PC-9 (cell line): ENCODE results near the gene DIAPH2. TPM values are rescaled to one million over a fixed set of nuclear protein-coding genes. Genes with fewer than 3 reads are reported as not detected.

Experiments used
- BruUV-seq: library from RNA; stranded (reverse); fragments of 400-500 nt; replicated peaks from 2 replicates; lab custom pipeline; 2021; lab: Mats Ljungman, UMichigan
- CTCF ChIA-PET: fragments of 300-600 bp; sonication (Branson Sonifier 250); formaldehyde crosslinking; loops from one replicate; lab custom pipeline; 2022; ENCODE audit warnings: antibody characterized with exemption; lab: Charles Lee
- POLR2A ChIA-PET: fragments of 300-600 bp; sonication (Branson Sonifier 250); formaldehyde crosslinking; loops from one replicate; lab custom pipeline; 2022; ENCODE audit warnings: antibody characterized with exemption; ENCODE audit not compliant: unreplicated experiment; lab: Charles Lee
- DNase-seq, 2 experiments: peaks; one replicate each; pipeline versions ENCODE4 v3.0.0 to v3.0.0-alpha.2; 2015 to 2022; ENCODE audit warnings: mixed read lengths in 1 of 2
- H2AFZ ChIP-seq: fragments of 200-600 bp; sonication (generic); 2 replicates; pipeline ENCODE4 v1.8.1; 2017; ENCODE audit warnings: antibody characterized with exemption
- H3F3A ChIP-seq: fragments of 200-600 bp; sonication (generic); 2 replicates; pipeline ENCODE4 v1.8.1; 2017; ENCODE audit warnings: antibody characterized with exemption, mild to moderate bottlenecking, low read depth; ENCODE audit not compliant: insufficient read depth
- H3K27ac ChIP-seq: fragments of 200-600 bp; sonication (generic); 2 replicates; pipeline ENCODE4 v1.6.1; 2016; ENCODE audit warnings: mixed run types
- H3K27me3 ChIP-seq: fragments of 200-600 bp; sonication (generic); 2 replicates; pipeline ENCODE4 v1.6.1; 2016; ENCODE audit warnings: low read depth, mixed run types; ENCODE audit not compliant: insufficient read depth
- H3K36me3 ChIP-seq: fragments of 200-600 bp; sonication (generic); 2 replicates; pipeline ENCODE4 v1.6.1; 2016; ENCODE audit warnings: low read depth, mixed run types
- H3K4me1 ChIP-seq: fragments of 200-600 bp; sonication (generic); replicated peaks from 2 replicates; pipeline ENCODE4 v1.6.1; 2016; ENCODE audit warnings: mixed run types; ENCODE audit not compliant: insufficient read depth
- H3K4me2 ChIP-seq: fragments of 200-600 bp; sonication (generic); 2 replicates; pipeline ENCODE4 v1.6.1; 2017; ENCODE audit warnings: mixed run types
- H3K4me3 ChIP-seq: fragments of 200-600 bp; sonication (generic); 2 replicates; pipeline ENCODE4 v1.6.1; 2016; ENCODE audit warnings: mixed run types
- H3K79me2 ChIP-seq: fragments of 200-600 bp; sonication (generic); 2 replicates; pipeline ENCODE4 v1.6.1; 2017; ENCODE audit warnings: low read depth, mixed run types
- H3K9me2 ChIP-seq: fragments of 200-600 bp; sonication (generic); 2 replicates; pipeline ENCODE4 v1.8.1; 2017; ENCODE audit warnings: mild to moderate bottlenecking; ENCODE audit not compliant: insufficient read depth
- H3K9me3 ChIP-seq: fragments of 200-600 bp; sonication (generic); 2 replicates; pipeline ENCODE4 v1.8.1; 2016; ENCODE audit warnings: low read depth; ENCODE audit not compliant: insufficient read depth
- H4K20me1 ChIP-seq: fragments of 200-600 bp; sonication (generic); 2 replicates; pipeline ENCODE4 v1.8.1; 2017; ENCODE audit not compliant: insufficient read depth
- CTCF ChIP-seq: fragments of 200-600 bp; sonication (generic); conservative IDR thresholded peaks from 2 replicates; pipeline ENCODE4 v1.6.1; 2017; ENCODE audit warnings: mixed run types, antibody characterized with exemption, mild to moderate bottlenecking, moderate library complexity
- EZH2 ChIP-seq: fragments of 200-600 bp; sonication (generic); IDR thresholded peaks from 2 replicates; pipeline ENCODE4 v1.8.0; 2017; ENCODE audit warnings: antibody characterized with exemption, low read depth
- intact Hi-C: fragments of 100-400 bp; cut with micrococcal nuclease; formaldehyde crosslinking; loops from one replicate; pipeline ENCODE4 v1.10.0; 2022; ENCODE audit not compliant: unreplicated experiment
- total RNA-seq: library from RNA; stranded (reverse); gene quantifications from 2 replicates; pipeline ENCODE4 v1.2.3, GENCODE V29; 2021

Gene DIAPH2
- total RNA-seq, 1 experiment from 2014 or later = 12.0 TPM

GRCh38 chrX:97030947-97031346 is 346.3 kb downstream of the DIAPH2 start:
- Histone ChIP-seq H2AFZ (no peak overlapping the region), H3K79me2 (no peaks in the 10 kb centered on the region), H3K27ac (no peak overlapping the region), H4K20me1 (no peaks in the 10 kb centered on the region), H3K27me3 (no peaks in the 10 kb centered on the region), H3F3A (no peaks in the 10 kb centered on the region), H3K4me2 (no peak overlapping the region), H3K9me2 (no peaks in the 10 kb centered on the region), H3K9me3 (no peaks in the 10 kb centered on the region), H3K36me3 (no peaks in the 10 kb centered on the region), H3K4me3 (no peak overlapping the region), H3K4me1 (no peaks in the 10 kb centered on the region)
- CTCF ChIA-PET = no interaction called here
- no peak for DNase-seq
- TF ChIP-seq CTCF (no peak), EZH2 (no peak)
- intact Hi-C loops = no loop called here
- no TSS peak for BruUV-seq
- POLR2A ChIA-PET = no interaction called here

GRCh38 chrX:97039363-97040029 is 354.9 kb downstream of the DIAPH2 start:
- no peak for DNase-seq
- CTCF ChIA-PET = no interaction called here

GRCh38 chrX:97045470-97045869 is 360.8 kb downstream of the DIAPH2 start:
- no peaks in the 10 kb centered on the region for H3K36me3 ChIP-seq
- no peak overlapping the region for H3K4me3 ChIP-seq
- ChIA-PET CTCF (no interaction called here), POLR2A (no interaction called here)
- intact Hi-C loops = no loop called here
- H2AFZ ChIP-seq = no peak overlapping the region
- H3K27me3 ChIP-seq = no peaks in the 10 kb centered on the region
- TF ChIP-seq CTCF (no peak), EZH2 (no peak)
- H3K27ac ChIP-seq = no peak overlapping the region
- no peaks in the 10 kb centered on the region for H4K20me1 ChIP-seq
- H3K9me2 ChIP-seq = no peaks in the 10 kb centered on the region
- no peak for DNase-seq
- no peak overlapping the region for H3K4me2 ChIP-seq
- BruUV-seq = no TSS peak
- no peaks in the 10 kb centered on the region for H3F3A ChIP-seq
- H3K9me3 ChIP-seq = no peaks in the 10 kb centered on the region
- H3K79me2 ChIP-seq = no peaks in the 10 kb centered on the region
- H3K4me1 ChIP-seq = no peaks in the 10 kb centered on the region

More at GRCh38 chrX:97039363-97040029, 354.9 kb downstream of the DIAPH2 start:
- Histone ChIP-seq H3K79me2 (no peaks in the 10 kb centered on the region), H3K9me2 (no peaks in the 10 kb centered on the region), H3K27ac (no peak overlapping the region), H3K9me3 (no peaks in the 10 kb centered on the region), H3F3A (no peaks in the 10 kb centered on the region), H2AFZ (no peak overlapping the region), H3K4me1 (no peaks in the 10 kb centered on the region), H3K27me3 (no peaks in the 10 kb centered on the region), H3K36me3 (no peaks in the 10 kb centered on the region), H4K20me1 (no peaks in the 10 kb centered on the region), H3K4me3 (no peak overlapping the region), H3K4me2 (no peak overlapping the region)
- BruUV-seq = no TSS peak
- no peak for TF ChIP-seq CTCF
- TF ChIP-seq EZH2 = no peak
- POLR2A ChIA-PET = no interaction called here
- intact Hi-C loops = no loop called here
